CD1c-positive myeloid dendritic cell (primary cell): ENCODE results near the gene ZNF605.
A peak's percentile ranks its signal among the peaks of the same experiment; 100 is the strongest.
"Not testable (repeated sequence)": the region's sequence is repeated elsewhere in the genome, so short reads cannot be mapped to it uniquely, and the experiment has no call there.

Source experiments
- DNase-seq: peaks from one replicate; pipeline ENCODE4 v3.0.0-alpha.2; 2016; ENCODE audit errors: extremely low spot score

ZNF605 gene

GRCh38 chr12:132907216-132907615 lies 48.9 kb downstream of the ZNF605 start:
- no peak for DNase-seq

GRCh38 chr12:132904718-132905328 lies 51.3 kb downstream of the ZNF605 start:
- DNase-seq = peak; percentile 87

DNA sequence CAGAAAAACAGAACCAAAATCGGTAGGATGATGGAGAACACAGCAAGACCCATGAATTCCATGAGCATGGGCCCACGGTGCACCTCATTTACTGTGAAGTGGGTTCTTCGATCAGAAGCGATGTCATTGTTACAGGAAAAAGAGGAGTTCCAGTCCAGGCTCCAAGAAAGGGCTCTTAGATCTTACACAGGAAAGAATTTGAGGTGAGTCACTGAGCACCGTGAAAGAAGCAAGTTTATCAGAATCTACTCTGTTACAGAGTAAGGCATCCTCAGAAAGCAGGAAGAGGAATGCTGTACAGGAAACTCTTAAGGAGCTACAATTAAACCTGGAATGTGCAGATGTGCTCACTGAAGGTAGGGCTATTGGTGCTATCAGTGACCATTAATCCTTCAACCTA lies 57.1 kb downstream of the ZNF605 start:
- no peak for DNase-seq

DNA sequence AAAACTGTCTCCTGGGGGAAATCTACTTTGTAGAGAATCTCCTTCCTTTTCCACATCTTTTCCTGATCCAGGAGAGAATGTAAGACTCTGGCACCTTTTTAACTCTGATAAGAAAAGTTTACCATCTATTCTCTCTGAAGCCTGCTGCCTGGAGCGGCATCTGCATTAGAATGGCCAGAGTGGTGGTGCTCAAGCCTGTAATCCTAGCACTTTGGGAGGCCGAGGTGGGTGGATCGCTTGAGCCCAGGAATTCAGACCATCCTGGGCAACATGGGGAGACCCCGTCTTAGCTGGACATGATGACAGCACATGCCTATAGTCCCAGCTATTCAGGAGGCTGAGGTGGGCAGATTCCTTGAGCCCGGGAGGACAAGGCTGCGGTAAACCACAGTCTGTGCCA lies 67.3 kb downstream of the ZNF605 start:
- DNase-seq = no peak

DNA sequence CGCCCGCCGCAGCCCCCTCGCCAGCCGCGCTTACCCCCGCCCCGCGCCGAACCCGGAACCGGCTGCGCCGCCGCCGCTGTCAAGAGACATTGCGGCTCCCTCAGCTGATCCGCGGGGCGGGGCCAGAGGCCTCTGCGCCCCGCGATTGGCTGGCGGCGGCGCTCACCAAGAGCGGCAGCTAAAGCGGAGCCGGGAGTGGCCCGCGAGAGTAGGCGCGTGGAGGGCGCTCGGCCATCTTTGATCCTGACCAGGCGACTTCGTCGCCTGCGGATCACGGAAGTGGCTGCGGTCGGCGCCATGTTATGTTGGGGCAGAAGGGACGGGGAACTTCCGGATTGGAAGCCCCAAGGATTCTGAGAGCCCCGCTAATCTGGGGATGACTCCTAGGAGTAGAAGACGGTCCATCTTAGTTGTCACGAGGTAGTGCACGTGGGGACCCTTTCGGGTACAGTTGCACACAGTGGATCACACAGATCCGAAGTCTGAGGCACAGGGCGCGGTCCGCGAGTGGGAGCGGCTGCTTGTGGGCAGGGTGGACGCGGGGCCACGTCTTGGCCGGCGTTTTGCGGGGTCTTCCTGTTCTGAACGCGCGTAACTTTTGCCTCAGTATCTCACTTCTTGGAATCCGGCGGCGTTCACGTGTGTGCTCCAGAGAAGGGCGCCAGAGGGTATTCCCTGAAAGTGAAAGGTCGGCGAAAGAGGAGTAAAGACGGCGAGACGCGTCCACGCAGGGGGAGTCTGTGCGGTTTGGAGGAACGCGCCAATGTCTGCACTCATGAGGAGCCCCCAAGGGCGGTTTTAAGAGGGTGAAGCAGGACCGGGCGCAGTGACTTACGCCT lies 68.4 kb downstream of the ZNF605 start, which contains the start of gene CHFR:
Gene CHFR (minus strand): TSS at position 93 of the 839 bp plus-strand sequence. CDS start 277 bp downstream, outside the sequence.
- DNase-seq = peak; percentile 99

GRCh38 chr12:132886529-132887477 lies 69.3 kb downstream of the ZNF605 start:
- no peak for DNase-seq

DNA sequence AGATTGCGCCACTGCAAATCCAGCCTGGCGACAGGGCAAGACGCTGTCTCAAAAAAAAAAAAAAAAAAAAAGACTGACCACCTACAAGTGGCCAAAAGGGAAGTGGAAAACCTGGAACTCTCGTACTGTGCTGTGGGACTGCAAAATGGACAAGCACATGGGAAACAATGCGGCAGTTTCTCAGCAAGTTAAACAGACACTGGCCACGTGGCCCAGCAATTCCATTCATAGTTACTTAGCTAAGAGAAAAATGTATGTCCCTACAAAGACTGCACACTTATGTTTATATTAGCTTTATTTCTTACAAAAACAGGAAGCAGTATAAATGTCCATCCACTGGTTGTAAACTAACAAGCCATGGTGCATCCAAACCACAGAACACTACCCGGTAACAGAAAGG lies 74.3 kb downstream of the ZNF605 start:
- peak; percentile 30 for DNase-seq

GRCh38 chr12:132874620-132875019 lies 81.5 kb downstream of the ZNF605 start:
- DNase-seq = not testable (repeated sequence)

DNA sequence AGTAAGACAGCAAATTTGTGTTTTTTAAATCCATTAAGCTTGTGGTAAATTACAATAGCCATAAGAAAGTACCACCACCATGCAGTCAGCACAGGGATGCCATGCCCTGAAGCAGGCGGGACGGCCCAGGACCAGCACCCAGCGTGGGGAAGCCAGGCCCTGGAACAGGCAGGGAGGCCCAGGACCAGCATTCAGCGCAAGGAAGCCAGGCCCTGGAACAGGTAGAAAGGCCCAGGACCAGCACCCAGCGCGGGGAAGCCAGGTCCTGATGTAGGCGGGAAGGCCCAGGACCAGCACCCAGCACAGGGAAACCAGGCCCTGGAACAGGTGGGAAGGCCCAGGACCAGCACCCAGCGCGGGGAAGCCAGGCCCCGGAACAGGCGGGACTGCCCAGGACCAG lies 81.9 kb downstream of the ZNF605 start:
- no peak for DNase-seq

GRCh38 chr12:132873724-132874123 lies 82.4 kb downstream of the ZNF605 start:
- no peak for DNase-seq

DNA sequence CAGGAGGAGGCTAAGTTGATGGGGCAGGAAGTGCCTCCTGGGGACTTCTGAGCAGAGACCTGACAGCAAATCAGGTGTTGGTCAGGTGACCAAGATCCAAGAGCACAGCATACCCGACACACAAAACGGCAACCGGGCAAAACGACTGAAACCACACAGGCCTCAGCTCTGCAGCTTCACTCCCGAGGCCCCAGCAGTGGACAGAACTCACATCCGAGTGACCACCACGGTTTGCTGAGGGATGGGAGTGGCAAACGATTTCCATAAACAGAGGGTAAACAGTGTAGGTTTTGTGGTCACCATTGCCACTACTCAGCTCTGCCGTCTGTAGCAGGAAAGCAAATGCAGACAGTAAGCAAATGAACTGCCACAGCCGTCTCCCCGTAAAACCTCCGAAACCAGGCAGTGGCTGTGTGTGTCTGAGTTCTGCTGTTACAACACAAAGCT lies 83.1 kb downstream of the ZNF605 start:
- DNase-seq = no peak

GRCh38 chr12:132872073-132872855 lies 83.8 kb downstream of the ZNF605 start:
- no peak for DNase-seq

GRCh38 chr12:132869551-132869950 lies 86.6 kb downstream of the ZNF605 start:
- DNase-seq = no peak
